Chondrocyte (in vitro differentiated cells): ENCODE measurements around the gene MCOLN1. TPM values are rescaled to one million over a fixed set of nuclear protein-coding genes. Genes with fewer than 3 reads are reported as not detected.

Experiments used
- DNase-seq: peaks from one replicate; pipeline ENCODE4 v3.0.0; 2021; ENCODE audit warnings: mixed read lengths, low spot score
- H3K27ac Mint-ChIP-seq: one replicate; pipeline ENCODE4 v1.8.0; 2021; ENCODE audit warnings: mild to moderate bottlenecking, moderate library complexity, mixed read lengths; ENCODE audit not compliant: unreplicated experiment
- H3K27me3 Mint-ChIP-seq: 2 replicates; pipeline ENCODE4 v1.8.0; 2021; ENCODE audit warnings: low read depth, mixed read lengths
- H3K36me3 Mint-ChIP-seq: 2 replicates; pipeline ENCODE4 v1.8.0; 2021; ENCODE audit warnings: low read depth, mixed read lengths
- H3K4me1 Mint-ChIP-seq: 2 replicates; pipeline ENCODE4 v1.8.0; 2021; ENCODE audit warnings: low read depth, mild to moderate bottlenecking, mixed read lengths
- H3K4me3 Mint-ChIP-seq: one replicate; pipeline ENCODE4 v1.8.0; 2021; ENCODE audit warnings: mild to moderate bottlenecking, moderate library complexity, mixed read lengths; ENCODE audit not compliant: unreplicated experiment
- H3K9me3 Mint-ChIP-seq: 2 replicates; pipeline ENCODE4 v1.8.0; 2021; ENCODE audit warnings: low read depth, mixed read lengths
- CTCF ChIP-seq: fragments of 200-600 bp; sonication (generic); IDR thresholded peaks from 2 replicates; pipeline ENCODE4 v1.5.0; 2021; ENCODE audit warnings: antibody characterized with exemption, mild to moderate bottlenecking, moderate library complexity
- total RNA-seq: library from RNA; stranded (reverse); gene quantifications from 3 replicates; pipeline ENCODE4 v1.2.1, GENCODE V29; 2021

Gene MCOLN1
- total RNA-seq, 1 donor from 2014 or later = 27.9 TPM

- Mint-ChIP-seq H3K4me1 (no peaks in the 10 kb centered on the region), H3K27ac (no peak overlapping the region), H3K27me3 (no peaks in the 10 kb centered on the region), H3K36me3 (peaks cover 38% of the 10 kb centered on the region), H3K4me3 (no peak overlapping the region), H3K9me3 (no peaks in the 10 kb centered on the region)
- TF ChIP-seq CTCF = no peak
- DNase-seq = no peak
These were observed 36.7 kb downstream of the MCOLN1 start for GRCh38 chr19:7559102-7559501.

- no peak for TF ChIP-seq CTCF
- Mint-ChIP-seq H3K36me3 (peaks cover 39% of the 10 kb centered on the region), H3K4me1 (no peaks in the 10 kb centered on the region), H3K4me3 (no peak overlapping the region), H3K27ac (no peak overlapping the region), H3K9me3 (no peaks in the 10 kb centered on the region), H3K27me3 (no peaks in the 10 kb centered on the region)
- DNase-seq = no peak
These were observed 37.8 kb downstream of the MCOLN1 start for GRCh38 chr19:7560255-7560654.

GRCh38 chr19:7561325-7561724 lies 38.9 kb downstream of the MCOLN1 start:
- no peaks in the 10 kb centered on the region for H3K4me1 Mint-ChIP-seq
- no peak for TF ChIP-seq CTCF
- peaks cover 37% of the 10 kb centered on the region for H3K36me3 Mint-ChIP-seq
- H3K9me3 Mint-ChIP-seq = no peaks in the 10 kb centered on the region
- no peak overlapping the region for H3K4me3 Mint-ChIP-seq
- DNase-seq = no peak
- H3K27me3 Mint-ChIP-seq = no peaks in the 10 kb centered on the region
- no peak overlapping the region for H3K27ac Mint-ChIP-seq

GRCh38 chr19:7562646-7563393 lies 40.4 kb downstream of the MCOLN1 start:
- H3K4me1 Mint-ChIP-seq = no peaks in the 10 kb centered on the region
- H3K27me3 Mint-ChIP-seq = no peaks in the 10 kb centered on the region
- no peak for DNase-seq
- H3K36me3 Mint-ChIP-seq = peaks cover 31% of the 10 kb centered on the region
- no peak overlapping the region for H3K4me3 Mint-ChIP-seq
- no peak overlapping the region for H3K27ac Mint-ChIP-seq
- H3K9me3 Mint-ChIP-seq = no peaks in the 10 kb centered on the region
- TF ChIP-seq CTCF = no peak

- no peaks in the 10 kb centered on the region for H3K9me3 Mint-ChIP-seq
- no peaks in the 10 kb centered on the region for H3K27me3 Mint-ChIP-seq
- TF ChIP-seq CTCF = no peak
- DNase-seq = no peak
- H3K36me3 Mint-ChIP-seq = peaks cover 19% of the 10 kb centered on the region
- H3K27ac Mint-ChIP-seq = no peak overlapping the region
- H3K4me3 Mint-ChIP-seq = no peak overlapping the region
- no peaks in the 10 kb centered on the region for H3K4me1 Mint-ChIP-seq
These were observed 42.4 kb downstream of the MCOLN1 start for GRCh38 chr19:7564866-7565265.
